Stimulated activated naive CD8-positive, alpha-beta T cell treated with anti-CD3 and anti-CD28 coated beads, Interleukin-15, Interleukin-2, amounts not matched to agents 100 U/mL and 50 U/mL, for 24 hours (primary cell): ENCODE results near the gene PWWP2A.
"Not testable (repeated sequence)": the region's sequence is repeated elsewhere in the genome, so short reads cannot be mapped to it uniquely, and the experiment has no call there.

Experiments
- ATAC-seq: fragments of 150-1000 bp; cut with Tn5 transposase; one replicate; pipeline ENCODE4 v1.10.0; 2021
- DNase-seq: peaks from one replicate; pipeline ENCODE4 v3.0.0; 2021

The PWWP2A gene

GRCh38 chr5:160119142-160119904 lies at the start of gene PWWP2A:
TSS of gene PWWP2A (minus strand) at chr5:160119450. CDS start at chr5:160119388, 62 bp downstream.
- ATAC-seq (peak; percentile 96), DNase-seq (peak; percentile 94)

GRCh38 chr5:160167624-160168165 lies 48.4 kb upstream of the PWWP2A start:
- DNase-seq (no peak), ATAC-seq (no peak)

- DNase-seq (no peak), ATAC-seq (no peak)
Observed at GRCh38 chr5:160166973-160167623, 47.8 kb upstream of the PWWP2A start.

- no peak for ATAC-seq
- DNase-seq: no peak
Observed at GRCh38 chr5:160166069-160166972, 47.1 kb upstream of the PWWP2A start.

GRCh38 chr5:160165137-160166068 lies 46.2 kb upstream of the PWWP2A start:
- peak; percentile 90 for ATAC-seq

GRCh38 chr5:160162910-160163309 lies 43.7 kb upstream of the PWWP2A start:
- no peak for ATAC-seq
- DNase-seq: no peak

More at GRCh38 chr5:160165137-160166068, 46.2 kb upstream of the PWWP2A start:
- DNase-seq: peak; percentile 51

- DNase-seq (no peak), ATAC-seq (no peak)
Observed at GRCh38 chr5:160161626-160162025, 42.4 kb upstream of the PWWP2A start.

- not testable (repeated sequence) for DNase-seq, ATAC-seq
Observed at GRCh38 chr5:160160875-160161274, 41.6 kb upstream of the PWWP2A start.

GRCh38 chr5:160159991-160160792 lies 40.9 kb upstream of the PWWP2A start:
- DNase-seq (no peak), ATAC-seq (no peak)

- no peak for DNase-seq
- no peak for ATAC-seq
Observed at GRCh38 chr5:160158087-160158486, 38.8 kb upstream of the PWWP2A start.

GRCh38 chr5:160155017-160155750 lies 35.9 kb upstream of the PWWP2A start:
- DNase-seq (no peak), ATAC-seq (no peak)

GRCh38 chr5:160152901-160153300 lies 33.7 kb upstream of the PWWP2A start:
- DNase-seq (no peak), ATAC-seq (no peak)

- DNase-seq (no peak), ATAC-seq (no peak)
Observed at GRCh38 chr5:160152287-160152686, 33.0 kb upstream of the PWWP2A start.

GRCh38 chr5:160151017-160151416 lies 31.8 kb upstream of the PWWP2A start:
- DNase-seq (no peak), ATAC-seq (no peak)

GRCh38 chr5:160150381-160150780 lies 31.1 kb upstream of the PWWP2A start:
- DNase-seq: no peak
- ATAC-seq: no peak

- not testable (repeated sequence) for DNase-seq, ATAC-seq
Observed at GRCh38 chr5:160144436-160144835, 25.2 kb upstream of the PWWP2A start.

GRCh38 chr5:160134332-160134731 lies 15.1 kb upstream of the PWWP2A start:
- DNase-seq: no peak
- no peak for ATAC-seq

- no peak for DNase-seq
- no peak for ATAC-seq
Observed at GRCh38 chr5:160133918-160134304, 14.7 kb upstream of the PWWP2A start.

GRCh38 chr5:160133071-160133917 lies 14.0 kb upstream of the PWWP2A start:
- no peak for ATAC-seq

More at GRCh38 chr5:160133071-160133917, 14.0 kb upstream of the PWWP2A start:
- no peak for DNase-seq
